Subcutaneous adipose tissue (tissue), 4 donors: ENCODE results near the gene CHGA. TPM values are rescaled to one million over a fixed set of nuclear protein-coding genes. Genes with fewer than 3 reads are reported as not detected.

Source experiments
- total RNA-seq, 4 donors: library from RNA; depleted of rRNA; stranded (reverse); fragments of >200 nt; gene quantifications; one replicate each; pipeline ENCODE4 v1.1.0, GENCODE V29; 2016
- TF ChIP-seq, protein P1 (sequence below): fragments of 450-650 bp; IDR thresholded peaks from one replicate; pipeline ENCODE4 v1.5.1; 2016; ENCODE audit warnings: low read depth, mild to moderate bottlenecking, control low read depth, antibody characterized with exemption, moderate library complexity

CHGA gene
- total RNA-seq, 4 donors from 2014 or later: 0.34 TPM; not detected in 3

DNA sequence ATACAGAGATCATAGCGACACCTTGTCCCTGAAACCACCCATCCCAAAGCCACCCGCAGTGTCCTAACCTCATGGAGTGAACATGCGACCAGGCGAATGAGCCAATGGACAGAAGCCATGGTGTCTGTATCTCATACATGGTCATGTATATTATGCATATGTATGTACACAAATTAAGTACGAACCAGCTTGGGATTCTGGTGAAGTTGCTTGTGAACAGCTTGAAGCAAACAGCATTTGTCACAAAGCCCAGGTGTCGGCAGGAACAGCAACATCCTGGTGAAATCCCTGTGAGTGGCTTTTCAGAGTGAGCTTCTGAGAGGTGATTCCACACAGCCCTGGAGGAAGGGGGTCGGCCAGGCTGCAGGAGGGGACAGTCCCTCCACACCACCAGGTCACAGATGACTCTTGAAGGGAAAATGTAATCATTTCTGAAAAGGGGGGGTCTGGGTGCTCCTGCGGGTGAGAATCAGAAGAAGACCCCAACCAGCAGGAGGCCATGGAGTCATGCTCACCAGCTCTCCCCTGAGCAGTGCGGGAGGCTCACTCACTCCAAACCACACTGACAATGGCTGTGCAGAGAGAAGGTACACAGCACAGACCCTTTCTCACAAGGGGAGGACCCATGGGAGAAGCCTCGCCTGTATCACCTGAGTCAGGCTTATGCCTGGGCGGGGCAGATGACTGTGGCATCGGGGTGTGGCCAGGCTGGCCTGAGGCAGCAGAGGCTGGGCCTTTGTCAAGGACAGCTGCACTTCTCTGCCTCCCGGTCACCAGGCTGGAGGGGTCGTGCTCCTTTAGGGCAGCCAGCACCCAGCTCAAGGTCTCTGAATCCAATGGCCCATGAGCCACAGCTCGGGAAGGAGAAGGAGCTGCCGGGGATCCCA lies 14.3 kb downstream of the CHGA start:
- TF ChIP-seq, protein P1, sequence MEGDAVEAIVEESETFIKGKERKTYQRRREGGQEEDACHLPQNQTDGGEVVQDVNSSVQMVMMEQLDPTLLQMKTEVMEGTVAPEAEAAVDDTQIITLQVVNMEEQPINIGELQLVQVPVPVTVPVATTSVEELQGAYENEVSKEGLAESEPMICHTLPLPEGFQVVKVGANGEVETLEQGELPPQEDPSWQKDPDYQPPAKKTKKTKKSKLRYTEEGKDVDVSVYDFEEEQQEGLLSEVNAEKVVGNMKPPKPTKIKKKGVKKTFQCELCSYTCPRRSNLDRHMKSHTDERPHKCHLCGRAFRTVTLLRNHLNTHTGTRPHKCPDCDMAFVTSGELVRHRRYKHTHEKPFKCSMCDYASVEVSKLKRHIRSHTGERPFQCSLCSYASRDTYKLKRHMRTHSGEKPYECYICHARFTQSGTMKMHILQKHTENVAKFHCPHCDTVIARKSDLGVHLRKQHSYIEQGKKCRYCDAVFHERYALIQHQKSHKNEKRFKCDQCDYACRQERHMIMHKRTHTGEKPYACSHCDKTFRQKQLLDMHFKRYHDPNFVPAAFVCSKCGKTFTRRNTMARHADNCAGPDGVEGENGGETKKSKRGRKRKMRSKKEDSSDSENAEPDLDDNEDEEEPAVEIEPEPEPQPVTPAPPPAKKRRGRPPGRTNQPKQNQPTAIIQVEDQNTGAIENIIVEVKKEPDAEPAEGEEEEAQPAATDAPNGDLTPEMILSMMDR: no peak

DNA sequence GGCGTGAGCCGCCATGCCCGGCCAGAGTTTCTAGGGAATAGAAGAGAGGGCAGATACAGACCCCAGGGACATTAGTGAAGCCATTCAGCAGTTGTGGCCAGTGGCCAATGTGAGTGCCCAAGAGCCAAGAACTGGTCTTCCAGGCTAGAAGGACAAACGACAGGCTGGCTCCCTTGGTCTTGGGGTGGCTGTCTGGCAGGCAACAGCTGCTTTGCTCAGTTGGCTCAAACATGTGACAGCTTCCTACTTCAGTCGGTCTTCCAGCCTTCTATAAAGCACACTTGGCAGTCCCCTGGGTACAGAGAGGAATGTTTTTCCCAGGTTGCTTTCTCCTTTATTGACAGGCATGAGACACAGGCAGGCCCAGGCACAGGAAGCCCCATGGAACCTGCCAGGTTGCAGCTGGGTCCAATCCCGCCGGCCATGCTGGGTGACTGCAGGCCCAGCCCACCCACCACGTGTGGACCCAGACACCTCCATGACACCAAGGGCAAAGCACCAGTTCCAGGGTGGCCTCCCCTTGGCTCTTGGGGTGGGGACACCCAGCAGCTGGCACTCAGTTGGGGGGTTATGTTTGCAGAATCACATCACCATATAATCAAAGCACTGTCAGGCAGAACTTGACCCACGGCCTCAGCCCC lies 15.4 kb downstream of the CHGA start:
- TF ChIP-seq, protein P1: no peak

DNA sequence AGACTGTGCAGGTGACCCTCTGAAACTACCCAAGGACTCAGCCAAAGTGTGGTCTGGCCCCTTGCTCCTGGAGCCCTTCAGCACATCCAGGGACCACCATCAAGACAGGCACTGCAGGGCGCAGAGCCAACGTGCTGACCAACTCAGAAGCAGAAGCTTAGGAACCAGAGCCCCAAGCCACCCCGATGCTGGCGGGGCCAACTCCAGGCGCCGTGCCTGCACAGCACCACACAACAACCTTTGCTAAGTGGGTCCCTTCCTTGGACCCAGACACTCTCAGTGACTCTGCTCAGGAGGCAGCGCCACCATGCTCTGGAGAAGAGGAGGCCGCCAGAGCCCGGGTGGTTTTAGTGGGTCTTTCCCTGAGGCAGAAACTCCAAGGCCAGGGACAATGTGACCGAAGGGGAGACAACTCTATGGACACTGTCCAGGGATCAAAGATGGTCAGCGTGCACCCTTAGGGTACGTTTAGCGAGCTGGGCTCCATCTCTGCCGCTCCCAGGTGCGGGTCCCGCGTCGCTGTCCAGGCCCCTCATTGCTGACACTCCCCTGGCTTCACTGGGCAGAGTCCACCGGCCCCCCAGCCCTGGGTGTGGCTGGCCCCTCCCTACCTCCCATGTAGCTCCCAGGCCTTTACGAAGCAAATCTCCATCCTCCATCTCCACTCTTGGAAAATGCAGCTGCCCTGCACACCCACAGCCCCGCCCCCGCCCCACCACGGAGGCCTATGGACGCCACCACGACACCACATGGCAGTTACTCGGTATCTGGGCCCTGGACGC lies 16.1 kb downstream of the CHGA start:
- TF ChIP-seq, protein P1: no peak

DNA sequence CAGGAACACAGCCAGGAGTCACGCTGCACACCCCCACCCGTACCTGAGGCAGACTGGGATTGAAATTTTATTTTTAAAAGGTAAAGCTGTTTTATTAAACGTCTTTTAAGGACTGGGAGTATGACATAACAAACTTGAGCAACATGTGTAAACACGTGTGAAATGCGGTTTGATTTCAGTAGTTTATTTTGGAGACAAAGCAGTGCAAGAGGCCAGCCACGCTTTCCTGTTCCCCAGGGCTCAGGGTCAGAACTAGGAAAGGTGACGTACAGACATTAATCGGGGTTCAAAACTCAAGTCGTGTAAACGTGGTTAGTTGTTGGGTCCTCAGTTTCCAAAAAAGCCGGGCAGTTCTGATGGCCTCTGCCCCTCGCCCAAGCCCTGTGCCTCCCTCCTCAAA lies 16.7 kb downstream of the CHGA start:
- TF ChIP-seq, protein P1: no peak

DNA sequence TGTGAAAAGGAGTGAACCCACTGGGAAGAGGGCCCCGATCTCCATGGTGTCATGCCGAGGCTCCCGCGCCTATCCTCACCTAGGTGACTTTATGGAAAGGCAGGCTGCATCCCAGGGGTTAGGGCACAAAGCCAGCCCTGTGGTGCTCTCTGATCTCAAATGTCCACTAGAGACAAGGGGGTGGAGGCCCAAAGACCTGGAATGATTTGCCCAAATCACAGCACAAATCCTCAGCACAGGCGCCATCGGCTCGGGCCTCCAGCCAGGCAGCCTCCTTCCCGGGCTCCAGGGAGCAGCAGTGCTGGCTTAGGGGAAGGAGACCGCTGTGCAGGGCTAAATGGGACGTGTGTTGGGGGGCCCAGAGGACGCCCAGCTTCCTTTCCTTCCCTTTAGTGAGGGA lies 17.6 kb downstream of the CHGA start:
- TF ChIP-seq, protein P1: no peak

DNA sequence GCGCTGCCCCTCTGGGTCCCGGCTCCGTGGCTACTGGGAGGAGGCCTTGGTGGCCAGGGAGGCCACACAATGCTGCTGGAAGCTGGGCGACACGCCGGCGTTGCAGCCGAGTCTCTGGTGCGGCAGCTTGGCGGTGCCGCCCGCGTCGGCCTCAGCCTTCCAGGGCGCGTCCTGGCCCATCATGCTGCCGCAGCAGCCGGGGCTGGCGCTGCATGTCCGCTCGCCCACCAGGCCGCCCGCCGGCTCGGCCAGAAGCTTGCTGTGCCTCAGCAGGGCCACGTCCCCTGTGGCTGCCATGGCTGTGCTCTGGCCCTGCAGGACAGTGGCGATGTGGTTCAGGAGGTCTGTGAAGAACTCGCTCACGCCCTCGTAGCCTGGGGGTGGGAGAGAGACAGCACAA lies 18.6 kb downstream of the CHGA start:
- TF ChIP-seq, protein P1: no peak

DNA sequence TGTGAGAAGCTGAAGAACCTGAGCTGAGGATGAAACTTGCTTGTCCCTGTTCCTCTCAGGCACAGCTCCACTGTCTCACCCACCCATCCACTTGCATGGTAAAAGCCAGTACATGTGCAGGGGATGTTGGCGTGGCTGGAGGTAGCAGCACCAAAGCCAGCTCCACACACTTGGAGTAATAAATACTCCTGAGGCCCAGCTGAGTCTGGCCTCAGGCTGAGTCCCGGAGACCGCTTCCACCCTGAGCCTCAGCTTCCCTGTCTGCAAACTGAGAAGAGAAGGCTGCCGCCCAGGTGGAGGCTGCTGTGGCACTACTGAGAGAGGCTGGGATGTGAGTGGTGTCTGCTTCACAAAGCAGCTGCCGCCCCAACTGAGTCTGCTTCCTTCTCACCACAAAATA lies 19.2 kb downstream of the CHGA start:
- TF ChIP-seq, protein P1: no peak
